Ovary (tissue), 3 donors: ENCODE results near the gene SLC44A1.

Source experiments
- POLR2A ChIP-seq: fragments of 450-650 bp; IDR thresholded peaks from one replicate; pipeline ENCODE4 v1.6.1; 2017; ENCODE audit warnings: antibody characterized with exemption, mild to moderate bottlenecking, moderate library complexity
- TF ChIP-seq, protein P1 (sequence below), 3 donors: fragments of 450-650 bp in 2 of 3; fragments of 200-600 bp in 1 of 3; IDR thresholded peaks; one replicate each; pipeline versions ENCODE4 v1.5.1 to v1.8.0; 2016 to 2022; ENCODE audit warnings: antibody characterized with exemption in 3 of 3, mild to moderate bottlenecking in 1 of 3
- donor health status: DM: no; HTN: no; CAD: no.

DNA sequence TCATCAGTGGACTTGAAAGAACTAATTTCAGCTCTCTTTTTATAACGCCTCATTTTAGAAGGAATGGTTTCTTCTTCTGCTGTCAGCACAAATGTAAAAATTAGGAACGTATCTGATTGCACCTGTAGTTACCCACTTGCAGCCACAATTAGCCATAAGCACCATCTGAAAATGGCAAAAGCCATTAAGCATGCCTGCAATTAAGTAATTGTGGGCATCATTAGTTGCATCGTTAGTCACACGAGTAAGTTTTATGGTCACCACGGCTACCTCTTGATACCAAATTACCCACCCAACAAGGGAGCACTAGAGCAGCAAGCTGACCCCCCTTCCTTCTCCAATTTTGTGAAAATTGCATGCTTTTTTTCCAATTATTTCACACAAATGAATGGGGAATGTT, 25.8 kb upstream of the SLC44A1 start:
- TF ChIP-seq, protein P1, sequence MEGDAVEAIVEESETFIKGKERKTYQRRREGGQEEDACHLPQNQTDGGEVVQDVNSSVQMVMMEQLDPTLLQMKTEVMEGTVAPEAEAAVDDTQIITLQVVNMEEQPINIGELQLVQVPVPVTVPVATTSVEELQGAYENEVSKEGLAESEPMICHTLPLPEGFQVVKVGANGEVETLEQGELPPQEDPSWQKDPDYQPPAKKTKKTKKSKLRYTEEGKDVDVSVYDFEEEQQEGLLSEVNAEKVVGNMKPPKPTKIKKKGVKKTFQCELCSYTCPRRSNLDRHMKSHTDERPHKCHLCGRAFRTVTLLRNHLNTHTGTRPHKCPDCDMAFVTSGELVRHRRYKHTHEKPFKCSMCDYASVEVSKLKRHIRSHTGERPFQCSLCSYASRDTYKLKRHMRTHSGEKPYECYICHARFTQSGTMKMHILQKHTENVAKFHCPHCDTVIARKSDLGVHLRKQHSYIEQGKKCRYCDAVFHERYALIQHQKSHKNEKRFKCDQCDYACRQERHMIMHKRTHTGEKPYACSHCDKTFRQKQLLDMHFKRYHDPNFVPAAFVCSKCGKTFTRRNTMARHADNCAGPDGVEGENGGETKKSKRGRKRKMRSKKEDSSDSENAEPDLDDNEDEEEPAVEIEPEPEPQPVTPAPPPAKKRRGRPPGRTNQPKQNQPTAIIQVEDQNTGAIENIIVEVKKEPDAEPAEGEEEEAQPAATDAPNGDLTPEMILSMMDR (IDR thresholded peaks at IDR 0.05) = no peak
- TF ChIP-seq POLR2A = no peak
